Left ventricle myocardium inferior (tissue), 1 donor: ENCODE results near the gene ADRA2A. TPM values are rescaled to one million over a fixed set of nuclear protein-coding genes. Genes with fewer than 3 reads are reported as not detected.

Experiments used
- DNase-seq: peaks from one replicate; pipeline ENCODE4 v3.0.0-alpha.2; 2020
- H3K27ac ChIP-seq: fragments of 200-600 bp; replicated peaks from 2 replicates; pipeline ENCODE4 v1.8.0; 2021
- H3K27me3 ChIP-seq: fragments of 200-600 bp; 2 replicates; pipeline ENCODE4 v1.8.0; 2021; ENCODE audit warnings: low read depth
- H3K36me3 ChIP-seq: fragments of 200-600 bp; 2 replicates; pipeline ENCODE4 v1.8.0; 2021
- H3K4me1 ChIP-seq: fragments of 200-600 bp; 2 replicates; pipeline ENCODE4 v1.8.0; 2021
- H3K4me3 ChIP-seq: fragments of 200-600 bp; 2 replicates; pipeline ENCODE4 v1.8.0; 2021; ENCODE audit warnings: mild to moderate bottlenecking, moderate library complexity
- H3K9me3 ChIP-seq: fragments of 200-600 bp; replicated peaks from 2 replicates; pipeline ENCODE4 v1.8.0; 2021
- CTCF ChIP-seq: fragments of 200-600 bp; IDR thresholded peaks from 2 replicates; pipeline ENCODE4 v1.8.0; 2021; ENCODE audit warnings: antibody characterized with exemption, mild to moderate bottlenecking, borderline replicate concordance
- intact Hi-C: fragments of 100-400 bp; cut with micrococcal nuclease; formaldehyde crosslinking; loops from one replicate; pipeline ENCODE4 v1.11.0; 2022
- total RNA-seq: library from RNA; stranded (reverse); fragmentation: NEBNext Ultra II Directional; extraction: Animal tissue kit (Norgen Biotek cat#: 25700); gene quantifications from one replicate; pipeline ENCODE4 v1.2.1, GENCODE V29; 2021
- donor health status: DM: no; HTN: yes; CAD: no; lungs with severe emphysema.

The ADRA2A gene
- total RNA-seq, 1 donor from 2014 or later = 0.27 TPM

DNA sequence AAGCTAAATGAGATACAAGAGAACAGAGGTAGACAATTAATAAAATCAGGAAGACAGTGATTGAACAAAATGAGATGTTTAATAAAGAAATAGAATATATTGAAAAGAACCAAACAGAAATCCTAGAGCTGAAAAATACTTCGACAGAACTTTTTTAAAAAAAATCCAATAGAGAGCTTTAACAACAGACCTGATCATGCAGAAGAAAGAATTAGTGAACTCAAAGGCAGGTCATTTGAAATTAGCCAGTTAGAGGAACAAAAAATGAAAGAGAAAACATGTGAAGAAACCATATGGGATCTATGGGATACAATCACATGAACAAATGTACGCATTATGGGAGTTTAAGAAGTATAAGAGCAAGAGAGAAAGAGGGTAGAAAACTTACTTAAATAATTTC, 37.3 kb upstream of the ADRA2A start:
- H3K36me3 ChIP-seq = no peaks in the 10 kb centered on the region
- no peak for TF ChIP-seq CTCF
- no peak for DNase-seq
- intact Hi-C loops = no loop called here
- no peak overlapping the region for H3K27ac ChIP-seq
- H3K9me3 ChIP-seq = peaks cover 54% of the 10 kb centered on the region
- H3K27me3 ChIP-seq = no peaks in the 10 kb centered on the region
- H3K4me3 ChIP-seq = no peak overlapping the region
- H3K4me1 ChIP-seq = no peaks in the 10 kb centered on the region

- TF ChIP-seq CTCF = no peak
- no peak for DNase-seq
- Histone ChIP-seq H3K9me3 (peaks cover 25% of the 10 kb centered on the region), H3K27ac (no peak overlapping the region), H3K36me3 (no peaks in the 10 kb centered on the region), H3K4me1 (no peaks in the 10 kb centered on the region), H3K4me3 (no peak overlapping the region), H3K27me3 (peaks cover 31% of the 10 kb centered on the region)
- intact Hi-C loops = no loop called here
These were observed 19.8 kb upstream of the ADRA2A start for GRCh38 chr10:111057006-111057405.

- H3K27ac ChIP-seq = no peak overlapping the region
- no peak overlapping the region for H3K4me3 ChIP-seq
- H3K9me3 ChIP-seq = peaks cover 9% of the 10 kb centered on the region
- H3K36me3 ChIP-seq = no peaks in the 10 kb centered on the region
- intact Hi-C loops = no loop called here
- peaks cover 57% of the 10 kb centered on the region for H3K27me3 ChIP-seq
- TF ChIP-seq CTCF = no peak
- H3K4me1 ChIP-seq = no peaks in the 10 kb centered on the region
- no peak for DNase-seq
These were observed 13.4 kb upstream of the ADRA2A start for GRCh38 chr10:111063471-111063870.

- Histone ChIP-seq H3K9me3 (peaks cover 13% of the 10 kb centered on the region), H3K36me3 (no peaks in the 10 kb centered on the region), H3K4me3 (no peak overlapping the region), H3K4me1 (peaks cover 20% of the 10 kb centered on the region), H3K27me3 (peaks cover 85% of the 10 kb centered on the region), H3K27ac (no peak overlapping the region)
- no peak for TF ChIP-seq CTCF
- no peak for DNase-seq
- intact Hi-C loops = no loop called here
These were observed 4.6 kb upstream of the ADRA2A start for GRCh38 chr10:111072232-111072631.

DNA sequence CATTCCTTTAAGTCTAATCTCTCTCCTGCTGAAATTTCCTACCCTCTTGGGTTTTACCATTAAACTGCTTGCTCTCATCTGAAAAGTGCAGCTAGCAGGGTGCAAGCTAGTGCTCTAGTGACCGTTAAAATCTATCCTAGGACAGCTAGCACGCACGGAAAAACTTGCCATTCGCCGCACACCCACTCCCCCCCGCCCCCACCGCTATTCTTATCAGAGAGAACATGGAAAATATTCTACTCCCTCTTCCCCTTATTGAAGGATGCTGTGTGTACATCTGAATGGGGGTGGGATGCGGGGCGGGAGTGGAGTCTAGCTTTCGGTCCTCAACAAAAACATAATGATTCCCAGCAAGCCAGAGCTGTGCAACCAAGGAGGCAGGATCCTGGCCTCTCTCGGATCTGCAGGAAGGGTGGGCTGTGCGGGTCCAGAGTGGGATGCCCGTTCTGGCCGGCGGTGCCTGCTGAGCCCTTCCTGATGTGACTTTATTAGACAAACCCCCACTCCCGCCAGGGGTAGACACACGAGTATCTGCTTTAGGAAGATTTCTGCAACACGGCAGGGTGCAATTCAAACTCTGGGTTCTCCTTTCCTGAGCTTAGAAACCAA, 1.1 kb upstream of the ADRA2A start:
- Histone ChIP-seq H3K27ac (no peak overlapping the region), H3K4me3 (peak overlapping the region; percentile 69), H3K36me3 (no peaks in the 10 kb centered on the region), H3K27me3 (peaks cover 92% of the 10 kb centered on the region), H3K4me1 (peaks cover 37% of the 10 kb centered on the region), H3K9me3 (no peaks in the 10 kb centered on the region)
- no peak for DNase-seq
- intact Hi-C loops = no loop called here
- no peak for TF ChIP-seq CTCF
